HG02981 (cell line): ENCODE measurements around the gene CHRNA9.
"Not testable (repeated sequence)": the region's sequence is repeated elsewhere in the genome, so short reads cannot be mapped to it uniquely, and the experiment has no call there.

ENCODE experiments used
- ATAC-seq: cut with Tn5 transposase; IDR thresholded peaks from one replicate; pipeline ENCODE4 v1.9.1; 2021; ENCODE audit warnings: mild to moderate bottlenecking, moderate library complexity; ENCODE audit not compliant: unreplicated experiment

CHRNA9 gene, protein sequence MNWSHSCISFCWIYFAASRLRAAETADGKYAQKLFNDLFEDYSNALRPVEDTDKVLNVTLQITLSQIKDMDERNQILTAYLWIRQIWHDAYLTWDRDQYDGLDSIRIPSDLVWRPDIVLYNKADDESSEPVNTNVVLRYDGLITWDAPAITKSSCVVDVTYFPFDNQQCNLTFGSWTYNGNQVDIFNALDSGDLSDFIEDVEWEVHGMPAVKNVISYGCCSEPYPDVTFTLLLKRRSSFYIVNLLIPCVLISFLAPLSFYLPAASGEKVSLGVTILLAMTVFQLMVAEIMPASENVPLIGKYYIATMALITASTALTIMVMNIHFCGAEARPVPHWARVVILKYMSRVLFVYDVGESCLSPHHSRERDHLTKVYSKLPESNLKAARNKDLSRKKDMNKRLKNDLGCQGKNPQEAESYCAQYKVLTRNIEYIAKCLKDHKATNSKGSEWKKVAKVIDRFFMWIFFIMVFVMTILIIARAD

DNA sequence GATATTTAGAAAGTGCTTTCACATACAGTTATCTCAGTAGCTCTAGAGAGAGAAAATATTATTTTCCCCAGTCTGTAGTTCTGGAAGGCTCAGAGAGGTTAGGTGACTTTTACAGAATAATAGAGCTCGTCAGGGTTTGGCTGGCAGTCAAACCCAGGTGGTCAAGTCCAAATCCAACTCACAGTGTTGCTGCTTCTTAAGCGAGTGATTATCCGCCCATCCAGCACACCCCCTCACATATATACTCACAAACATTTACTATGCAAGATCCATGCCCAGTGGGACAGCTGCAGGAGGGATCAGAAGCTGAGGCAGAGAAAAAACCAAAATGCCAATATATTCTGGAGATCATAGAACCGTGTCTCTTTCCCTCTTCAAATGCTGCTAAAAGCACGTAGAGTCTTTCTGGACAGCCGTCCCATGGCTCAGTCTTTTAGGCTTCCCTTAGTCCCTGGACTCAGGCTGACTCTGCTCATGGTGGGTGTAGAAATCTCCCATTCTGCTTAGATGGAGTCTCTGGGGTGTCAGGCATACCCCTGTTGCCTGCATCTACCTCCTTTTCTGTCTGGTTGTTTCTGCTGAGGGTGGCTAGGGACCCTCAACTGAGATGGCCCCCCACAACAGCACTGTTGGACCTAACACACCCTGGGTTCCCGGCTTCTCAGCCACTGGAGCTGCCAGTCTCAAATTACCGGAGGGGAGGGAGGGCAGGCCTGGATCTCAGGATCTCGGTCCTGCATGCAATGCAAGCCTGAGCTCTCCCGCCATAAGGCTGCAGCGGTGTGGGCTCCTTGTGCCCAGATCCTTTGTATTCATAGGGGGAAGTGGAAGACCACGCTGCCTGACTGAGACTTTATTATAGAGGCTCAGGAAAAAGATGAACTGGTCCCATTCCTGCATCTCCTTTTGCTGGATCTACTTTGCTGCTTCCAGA lies at the start of gene CHRNA9:
Gene CHRNA9 (plus strand): TSS at position 743 of the 934 bp plus-strand sequence. CDS start 135 bp downstream, at position 878.
- no peak for ATAC-seq

DNA sequence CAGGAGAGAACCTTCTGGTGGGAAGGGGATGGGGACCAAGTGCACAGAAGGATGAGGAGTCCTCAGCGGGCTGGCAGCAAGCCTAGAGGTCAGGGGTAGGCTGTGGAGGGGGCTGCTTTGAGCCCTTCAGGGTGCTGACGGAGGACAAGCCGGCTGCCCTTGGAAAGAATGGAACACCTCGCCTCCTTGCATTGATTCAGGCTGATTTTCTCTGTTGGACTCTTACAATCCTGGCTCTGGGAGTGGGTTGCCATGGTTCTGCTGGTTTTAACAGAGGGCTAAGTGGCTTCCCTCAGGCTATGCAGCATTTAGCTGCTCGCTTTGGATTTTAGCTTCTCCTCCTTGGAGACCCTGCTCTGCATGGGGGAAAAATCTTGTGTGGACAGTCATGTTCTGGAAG lies 49.4 kb upstream of the CHRNA9 start:
- ATAC-seq = no peak

DNA sequence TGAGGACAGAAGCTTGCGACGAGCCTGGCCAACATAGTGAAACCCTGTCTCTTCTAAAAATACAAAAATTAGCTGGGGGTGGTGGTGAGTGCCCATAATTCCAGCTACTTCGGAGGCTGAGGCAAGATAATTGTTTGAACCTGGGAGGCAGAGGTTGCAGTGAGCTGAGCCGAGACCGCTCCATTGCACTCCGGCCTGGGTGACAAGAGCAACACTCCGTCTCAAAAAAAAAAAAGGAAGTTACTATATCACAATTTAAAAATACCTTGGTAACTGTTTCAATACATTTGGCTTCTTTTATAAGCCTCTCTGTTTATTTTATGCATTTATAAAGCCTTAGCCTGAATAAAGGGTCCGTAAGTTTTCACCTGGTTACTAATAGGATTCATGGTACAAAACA lies 46.6 kb upstream of the CHRNA9 start:
- no peak for ATAC-seq

DNA sequence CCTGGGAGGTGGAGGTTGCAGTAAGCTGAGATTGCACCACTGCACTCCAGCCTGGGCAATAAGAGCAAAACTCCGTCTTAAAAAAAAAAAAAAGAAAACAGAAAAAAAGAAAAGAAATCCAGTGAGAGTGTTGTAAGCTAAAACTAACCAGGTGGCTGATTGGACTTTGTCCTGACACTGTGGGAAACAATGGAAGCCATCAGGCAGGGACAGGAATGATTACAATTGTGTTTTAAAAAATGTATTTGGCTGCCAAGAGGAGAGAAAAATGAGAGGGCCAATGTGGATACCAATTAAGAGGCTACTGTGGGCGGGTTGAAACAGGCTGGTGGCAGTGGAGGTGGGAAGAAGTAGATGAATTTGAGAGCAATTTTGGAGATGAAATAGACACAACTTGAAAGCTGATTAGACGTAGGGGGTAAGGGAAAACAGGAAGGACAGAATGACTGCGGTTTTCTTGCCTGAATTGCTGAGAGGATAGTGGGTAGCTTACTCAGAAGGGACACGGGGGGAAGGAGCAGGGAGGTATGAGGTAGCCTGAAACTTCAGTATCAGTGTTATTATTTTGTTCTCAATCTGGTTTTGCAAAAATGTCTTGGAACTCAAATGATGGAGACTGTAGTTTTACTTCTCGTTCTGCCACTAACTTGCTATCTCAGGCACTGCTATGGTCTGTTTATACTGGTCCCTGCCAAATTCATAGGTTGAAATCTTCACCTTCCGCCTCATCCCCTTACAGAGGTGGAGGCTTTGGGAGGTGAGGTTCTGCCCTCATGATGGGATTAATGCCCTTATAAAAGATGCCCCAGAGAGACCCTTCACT lies 45.6 kb upstream of the CHRNA9 start:
- ATAC-seq = no peak

DNA sequence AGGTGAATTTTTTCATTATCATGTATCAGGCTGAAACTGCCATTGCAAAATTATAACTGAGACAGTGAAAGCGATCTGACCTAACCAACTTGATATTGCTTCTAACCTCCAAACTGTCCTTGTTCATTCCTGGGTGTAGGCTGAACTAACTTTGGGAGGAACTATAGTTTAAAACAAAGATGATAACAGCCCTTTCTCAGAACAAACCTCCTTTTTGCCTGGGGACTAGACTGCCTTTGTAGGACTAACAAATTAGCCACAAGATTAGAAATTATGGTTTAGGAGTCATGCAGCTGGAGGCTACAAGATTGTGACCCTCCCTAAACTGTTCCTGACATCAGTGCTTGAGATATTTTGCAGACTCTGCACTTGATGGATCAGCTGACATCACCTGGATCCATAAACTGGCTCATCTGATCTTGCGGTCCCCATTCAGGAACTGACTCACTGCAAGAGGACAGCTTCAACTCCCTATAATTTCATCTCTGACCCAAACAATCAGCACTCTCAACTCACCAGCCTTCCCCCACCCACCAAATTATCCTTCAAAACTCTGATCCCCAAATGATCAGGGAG lies 44.4 kb upstream of the CHRNA9 start:
- not testable (repeated sequence) for ATAC-seq

DNA sequence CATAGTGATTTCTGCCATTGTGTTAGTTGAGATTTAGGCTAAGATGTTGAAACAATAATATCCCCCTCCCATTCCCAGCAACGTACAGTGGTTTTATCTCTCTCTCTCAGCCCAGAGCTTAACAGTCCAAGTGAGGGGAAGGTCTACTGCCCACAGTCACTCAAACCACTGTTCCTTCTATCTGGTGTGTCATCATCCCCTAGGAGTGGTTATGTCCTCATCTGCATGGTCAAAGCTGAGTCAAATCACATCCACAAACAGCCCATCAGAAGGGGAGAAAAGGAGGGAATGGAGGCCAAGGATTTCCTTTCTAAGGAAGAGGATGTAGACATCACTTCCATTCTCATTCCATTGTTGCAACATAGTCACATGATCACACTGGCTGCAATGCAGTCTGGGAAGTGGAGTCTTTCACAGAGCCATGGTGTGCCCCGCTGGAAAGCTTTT lies 42.8 kb upstream of the CHRNA9 start:
- no peak for ATAC-seq

DNA sequence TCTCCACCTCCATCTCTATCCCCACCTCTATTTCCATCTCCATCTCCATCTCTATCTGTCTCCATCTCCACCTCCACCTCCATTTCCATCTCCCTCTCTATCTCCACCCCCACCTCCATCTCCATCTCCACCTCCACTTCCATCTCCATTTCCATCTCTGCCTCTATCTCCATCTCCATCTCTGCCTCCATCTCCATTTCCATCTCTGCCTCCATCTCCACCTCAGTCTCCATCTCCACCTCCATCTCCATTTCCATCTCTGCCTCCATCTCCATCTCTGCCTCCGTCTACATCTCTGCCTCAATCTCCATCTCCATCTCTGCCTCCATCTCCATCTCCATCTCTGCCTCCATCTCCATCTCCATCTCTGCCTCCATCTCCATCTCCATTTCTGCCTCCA lies 40.8 kb upstream of the CHRNA9 start:
- no peak for ATAC-seq

DNA sequence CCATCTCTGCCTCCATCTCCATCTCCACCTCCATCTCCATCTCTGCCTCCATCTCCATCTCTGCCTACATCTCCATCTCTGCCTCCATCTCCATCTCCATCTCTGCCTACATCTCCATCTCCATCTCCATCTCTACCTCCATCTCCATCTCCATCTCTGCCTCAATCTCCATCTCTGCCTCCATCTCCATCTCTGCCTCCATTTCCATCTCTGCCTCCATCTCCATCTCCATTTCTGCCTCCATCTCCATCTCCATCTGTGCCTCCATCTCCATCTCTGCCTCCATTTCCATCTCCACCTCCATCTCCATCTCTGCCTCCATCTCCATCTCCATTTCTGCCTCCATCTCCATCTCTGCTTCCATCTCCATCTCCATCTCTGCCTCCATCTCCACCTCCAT lies 40.1 kb upstream of the CHRNA9 start:
- not testable (repeated sequence) for ATAC-seq

DNA sequence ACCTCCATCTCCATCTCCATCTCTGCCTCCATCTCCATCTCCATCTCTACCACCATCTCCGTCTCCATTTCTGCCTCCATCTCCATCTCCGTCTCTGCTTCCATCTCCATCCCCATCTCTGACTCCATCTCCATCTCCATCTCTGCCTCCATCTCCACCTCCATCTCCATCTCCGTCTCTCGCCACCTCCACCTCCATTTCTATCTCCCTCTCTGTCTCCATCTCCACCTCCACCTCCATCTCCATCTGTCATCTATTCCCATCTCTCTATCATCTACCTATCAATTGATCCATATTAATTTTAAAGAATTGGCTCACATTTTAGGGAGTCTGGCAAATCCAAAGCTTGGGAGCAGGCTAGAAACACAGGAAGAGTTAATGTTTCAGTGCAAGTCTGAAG lies 39.6 kb upstream of the CHRNA9 start:
- ATAC-seq = no peak

DNA sequence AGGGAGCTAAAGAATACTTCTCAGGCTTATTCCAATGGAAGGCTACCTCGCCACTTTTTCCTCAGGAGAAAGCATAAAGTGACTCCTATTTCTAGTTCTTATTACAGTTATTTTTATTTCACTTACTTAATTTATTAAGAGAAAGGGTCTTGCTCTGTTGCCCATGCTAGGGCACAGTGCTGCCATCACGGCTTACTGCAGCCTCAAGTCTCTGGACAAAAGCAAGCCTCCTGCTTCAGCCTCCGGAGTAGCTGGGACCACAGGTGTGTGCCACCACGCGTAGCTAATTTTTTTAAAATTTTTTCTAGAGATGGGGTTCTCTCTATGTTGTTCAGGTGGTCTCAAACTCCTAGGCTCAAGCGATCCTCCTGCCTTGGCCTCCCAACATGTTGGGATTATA lies 36.0 kb upstream of the CHRNA9 start:
- no peak for ATAC-seq

DNA sequence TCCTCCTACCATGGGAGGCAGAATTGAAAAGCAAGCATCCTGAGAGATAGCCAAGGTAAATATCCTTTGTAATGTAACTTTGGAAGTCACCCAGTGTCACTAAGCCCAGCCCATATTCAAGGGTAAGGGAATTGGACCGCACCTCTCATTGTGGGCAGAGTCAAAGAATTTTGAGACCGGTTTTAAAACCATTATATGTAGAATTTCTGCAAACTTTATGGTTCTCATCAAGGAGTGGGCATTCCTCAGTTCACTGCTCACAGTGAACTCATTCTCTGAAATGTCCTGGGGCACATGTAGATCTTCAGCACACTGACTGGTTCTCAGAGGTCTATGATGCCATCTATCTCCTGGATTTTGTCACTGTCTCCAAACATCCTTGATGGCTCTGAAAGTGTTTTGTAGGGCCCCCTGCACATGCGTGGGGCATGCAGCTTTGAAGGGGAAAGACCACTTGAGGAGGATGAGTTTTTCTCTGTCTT lies 35.3 kb upstream of the CHRNA9 start:
- no peak for ATAC-seq

DNA sequence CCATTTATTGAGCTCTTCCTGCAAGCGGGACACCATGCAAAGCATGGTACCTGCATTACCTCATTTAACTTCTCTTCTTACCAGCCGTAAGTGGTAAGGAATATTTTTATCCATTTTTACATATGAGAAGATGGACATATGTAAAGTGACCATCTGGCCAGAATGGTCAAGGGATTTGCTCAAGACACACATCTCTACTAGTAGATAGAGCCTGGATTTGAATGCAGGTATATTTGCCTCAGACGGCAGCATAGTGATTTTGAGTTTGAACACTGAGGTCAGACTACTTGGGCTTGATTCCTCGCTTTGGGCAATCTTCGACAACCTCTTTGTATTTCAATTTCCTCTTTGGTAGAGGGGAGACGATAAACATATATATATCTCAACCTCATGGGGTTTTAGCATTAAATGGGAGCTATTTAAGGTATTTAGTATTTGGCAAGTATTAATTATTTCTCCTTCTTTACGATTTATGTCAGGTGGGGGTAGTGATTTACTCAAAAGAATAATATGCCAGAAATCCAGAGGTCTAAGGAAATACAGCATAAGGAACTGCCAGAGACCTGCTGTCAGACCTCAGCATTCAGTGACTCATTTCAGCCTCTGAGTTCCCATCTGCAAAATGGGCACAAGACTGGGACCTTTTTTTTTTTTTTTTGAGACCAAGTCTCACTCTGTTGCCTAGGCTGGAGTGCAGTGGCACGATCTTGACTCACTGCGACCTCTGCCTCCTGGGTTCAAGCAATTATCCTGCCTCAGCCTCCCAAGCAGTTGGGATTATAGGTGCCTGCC lies 34.6 kb upstream of the CHRNA9 start:
- no peak for ATAC-seq

DNA sequence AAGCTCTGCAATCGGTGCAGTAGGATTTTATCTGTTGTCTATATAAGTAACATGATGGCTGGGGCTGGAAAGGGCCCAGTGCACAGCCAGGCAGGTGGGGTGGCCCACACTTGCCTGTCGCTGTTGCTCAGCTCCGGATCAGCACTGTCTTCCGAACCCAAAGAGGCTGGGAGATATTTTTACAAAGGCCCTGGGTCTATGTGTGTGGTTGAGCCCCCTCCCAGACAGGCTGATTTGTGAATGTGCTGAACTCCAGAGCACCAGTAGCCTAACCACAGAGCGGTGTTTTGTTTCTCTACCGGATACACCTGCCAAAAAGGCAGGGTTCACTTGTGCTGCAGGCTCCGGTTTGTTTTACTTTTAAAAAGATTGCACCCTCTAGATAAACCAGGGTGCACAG lies 33.5 kb upstream of the CHRNA9 start:
- ATAC-seq = peak; percentile 55

DNA sequence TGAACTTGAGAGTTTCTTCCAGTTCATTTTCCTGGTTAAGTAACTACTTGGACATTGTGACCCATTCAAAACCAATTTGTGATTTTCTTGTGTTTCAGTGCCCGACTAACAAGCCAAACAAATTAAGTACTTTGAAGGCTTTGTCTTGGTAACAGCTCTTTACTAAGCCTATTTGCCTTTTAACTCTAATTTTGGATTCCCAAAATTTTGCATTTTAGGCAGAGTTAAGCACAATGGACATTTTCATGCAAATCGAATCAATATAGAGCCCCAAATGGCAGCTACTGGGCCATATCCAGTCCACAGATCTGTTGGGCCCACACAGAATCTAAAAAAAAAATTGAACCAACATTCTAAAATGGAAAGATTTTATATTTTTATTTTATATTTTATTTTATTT lies 31.4 kb upstream of the CHRNA9 start:
- no peak for ATAC-seq

DNA sequence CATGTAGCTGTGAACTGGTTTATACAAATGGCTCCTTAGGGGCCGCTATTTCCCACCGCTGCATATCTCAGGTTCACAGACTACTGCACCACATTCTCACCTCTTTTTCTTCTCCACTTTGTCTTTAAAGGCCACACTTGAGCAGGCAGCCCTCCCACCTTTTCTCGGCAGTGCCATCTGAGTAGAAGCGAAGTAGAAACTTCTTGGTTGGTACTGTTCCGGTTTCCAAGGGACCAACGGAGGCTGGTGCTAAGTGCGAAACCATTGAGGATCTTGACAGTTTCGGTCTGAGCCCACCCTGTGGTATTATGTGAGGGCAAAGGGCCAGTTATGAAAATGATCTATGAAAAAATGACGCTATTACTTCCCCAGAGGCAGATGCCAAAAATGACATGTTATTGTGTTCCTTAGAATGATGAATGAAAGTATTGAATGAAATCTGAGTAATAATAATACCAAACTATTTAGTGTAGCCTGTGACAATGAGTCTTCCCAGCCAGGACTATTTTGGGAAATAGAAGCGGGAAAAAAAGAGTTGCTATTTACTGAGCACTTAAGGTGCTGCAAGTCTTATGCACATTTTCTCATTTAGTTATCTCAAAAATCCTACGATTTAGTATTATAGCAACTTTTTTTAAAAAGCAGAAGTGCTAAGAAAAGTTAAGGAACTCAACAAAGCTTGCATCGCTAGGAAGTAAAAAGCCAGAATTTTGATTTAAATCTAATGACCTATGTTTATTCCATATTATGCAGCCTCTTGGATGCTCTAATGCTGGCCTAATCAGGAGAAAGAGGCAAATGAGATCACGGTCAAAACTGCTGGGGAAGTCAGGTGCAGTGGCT lies 29.6 kb upstream of the CHRNA9 start:
- peak; percentile 47 for ATAC-seq

DNA sequence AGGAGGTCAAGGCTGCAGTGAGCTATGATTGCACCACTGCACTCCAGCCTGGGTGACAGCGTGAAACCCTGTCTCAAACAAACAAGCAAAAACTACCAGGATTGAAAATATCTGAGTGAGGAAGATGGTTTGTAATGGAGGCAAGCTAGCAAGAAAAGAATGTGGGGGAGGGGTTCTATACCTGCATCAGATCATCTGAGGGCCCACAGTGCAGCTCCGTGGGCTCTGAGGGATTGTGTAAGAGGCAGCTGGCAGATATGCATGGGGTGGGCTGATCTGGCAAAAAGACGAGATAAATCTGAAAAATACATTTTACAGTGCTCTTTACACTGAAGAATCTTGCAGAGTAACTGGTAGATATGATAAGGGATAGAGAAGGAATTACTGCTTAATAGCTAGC lies 28.9 kb upstream of the CHRNA9 start:
- no peak for ATAC-seq

DNA sequence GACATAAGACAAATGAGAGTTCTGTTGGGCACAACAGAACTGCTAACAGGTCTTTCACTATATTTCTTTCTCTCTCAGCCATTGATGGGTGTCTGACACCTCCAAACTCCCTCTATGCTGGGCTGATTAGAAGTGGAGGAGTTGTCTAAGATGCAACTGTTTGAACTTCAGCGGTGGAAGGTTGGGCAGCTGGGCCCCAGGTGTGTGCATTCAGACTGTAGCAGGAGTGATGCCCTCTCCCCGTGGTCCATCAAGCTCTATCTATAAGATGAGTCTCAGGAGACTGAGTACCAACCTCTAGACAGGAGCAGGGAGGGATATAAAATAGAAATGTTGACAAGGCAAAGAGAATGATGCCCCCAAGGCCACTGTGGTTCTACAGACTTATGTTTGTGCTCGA lies 28.2 kb upstream of the CHRNA9 start:
- no peak for ATAC-seq

DNA sequence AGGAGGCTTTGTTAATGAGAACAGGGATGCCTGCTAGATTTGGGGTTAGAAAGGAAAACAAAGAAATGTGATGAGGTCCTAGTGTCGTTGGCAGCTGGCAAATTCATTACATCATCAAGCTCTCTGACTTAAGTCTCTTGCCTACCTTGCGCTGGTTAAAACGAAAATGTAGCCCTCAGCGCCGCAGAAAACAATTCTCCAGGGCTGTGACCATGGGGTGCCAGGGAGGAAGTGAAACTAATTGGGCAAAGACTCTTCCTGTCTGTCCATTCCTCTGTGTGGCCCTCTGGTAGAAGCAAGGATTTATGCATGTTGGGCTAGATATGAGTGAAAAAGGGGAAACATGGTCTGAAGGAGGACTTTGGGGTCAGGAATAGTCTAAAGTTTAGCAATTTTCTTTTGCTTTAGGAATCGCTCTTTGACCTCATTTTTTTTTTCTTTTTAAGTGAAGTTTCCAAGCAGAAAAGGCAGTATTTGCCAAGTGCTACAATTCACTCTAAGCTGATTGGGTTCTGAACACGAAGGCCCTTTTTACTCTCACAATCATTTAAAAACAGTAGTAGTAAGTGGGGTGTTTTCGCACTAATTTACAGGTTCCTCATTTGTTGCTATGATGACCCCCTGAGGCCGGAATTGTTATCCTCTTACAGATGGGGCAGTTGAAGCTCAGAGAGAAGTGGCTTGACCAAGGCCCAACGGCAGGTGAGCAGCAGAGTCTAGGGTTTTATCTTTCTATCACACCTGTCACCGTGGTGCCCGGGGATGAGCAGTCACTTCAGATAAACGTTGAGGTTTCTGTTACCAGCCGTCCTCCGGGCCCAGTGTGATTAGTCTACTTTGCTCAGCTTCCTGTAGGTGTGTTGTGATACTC lies 27.3 kb upstream of the CHRNA9 start:
- ATAC-seq = peak; percentile 21
